22Rv1 (cell line): ENCODE measurements around the gene ACAD8.

Source experiments
- ZFX ChIP-seq: fragments of 450-650 bp; IDR thresholded peaks from 2 replicates; pipeline ENCODE4 v1.6.1; 2017; ENCODE audit warnings: antibody characterized with exemption, borderline replicate concordance
- TF ChIP-seq, protein P1 (sequence below): fragments of 450-650 bp; IDR thresholded peaks from 2 replicates; pipeline ENCODE4 v1.5.1; 2017; ENCODE audit warnings: mild to moderate bottlenecking

DNA sequence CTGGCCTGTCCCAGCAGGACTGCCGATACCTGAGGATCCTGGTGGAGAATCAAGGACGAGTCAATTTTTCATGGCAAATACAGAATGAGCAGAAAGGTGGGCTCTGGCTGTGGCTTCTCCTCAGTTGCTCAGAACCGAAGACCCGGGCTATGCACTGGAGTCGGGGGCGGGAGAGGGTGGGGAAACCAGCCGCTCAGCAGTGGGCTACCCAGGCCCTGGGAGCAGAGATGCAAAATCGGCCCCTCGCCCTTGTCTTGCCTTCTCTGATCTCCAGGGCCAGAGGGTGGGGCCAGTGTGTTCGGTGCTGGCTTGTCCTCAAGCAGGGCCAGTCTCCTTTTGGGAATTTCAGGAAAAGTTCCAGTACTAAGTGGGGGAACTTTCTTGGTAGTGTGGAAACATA is 60.0 kb downstream of the ACAD8 start:
- TF ChIP-seq, protein P1, sequence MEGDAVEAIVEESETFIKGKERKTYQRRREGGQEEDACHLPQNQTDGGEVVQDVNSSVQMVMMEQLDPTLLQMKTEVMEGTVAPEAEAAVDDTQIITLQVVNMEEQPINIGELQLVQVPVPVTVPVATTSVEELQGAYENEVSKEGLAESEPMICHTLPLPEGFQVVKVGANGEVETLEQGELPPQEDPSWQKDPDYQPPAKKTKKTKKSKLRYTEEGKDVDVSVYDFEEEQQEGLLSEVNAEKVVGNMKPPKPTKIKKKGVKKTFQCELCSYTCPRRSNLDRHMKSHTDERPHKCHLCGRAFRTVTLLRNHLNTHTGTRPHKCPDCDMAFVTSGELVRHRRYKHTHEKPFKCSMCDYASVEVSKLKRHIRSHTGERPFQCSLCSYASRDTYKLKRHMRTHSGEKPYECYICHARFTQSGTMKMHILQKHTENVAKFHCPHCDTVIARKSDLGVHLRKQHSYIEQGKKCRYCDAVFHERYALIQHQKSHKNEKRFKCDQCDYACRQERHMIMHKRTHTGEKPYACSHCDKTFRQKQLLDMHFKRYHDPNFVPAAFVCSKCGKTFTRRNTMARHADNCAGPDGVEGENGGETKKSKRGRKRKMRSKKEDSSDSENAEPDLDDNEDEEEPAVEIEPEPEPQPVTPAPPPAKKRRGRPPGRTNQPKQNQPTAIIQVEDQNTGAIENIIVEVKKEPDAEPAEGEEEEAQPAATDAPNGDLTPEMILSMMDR = no peak
- no peak for TF ChIP-seq ZFX
